GM13976 (cell line): Measurements from ENCODE around the gene FOXN3.

ENCODE experiments used
- DNase-seq: peaks from one replicate; pipeline ENCODE4 v3.0.0; 2012; ENCODE audit warnings: low spot score
- in situ Hi-C: fragments of 300-500 bp; cut with MboI; formaldehyde crosslinking; loops from one replicate; pipeline ENCODE4 v1.12.0; 2022; ENCODE audit warnings: low sequenced_read_pairs, mixed read lengths, inconsistent platforms; ENCODE audit not compliant: unreplicated experiment
- TF ChIP-seq, protein P1 (sequence below): IDR thresholded peaks from 2 replicates; pipeline ENCODE4 v1.5.1; 2012; ENCODE audit warnings: borderline replicate concordance, mild to moderate bottlenecking; ENCODE audit not compliant: insufficient read depth; ENCODE audit errors: extremely low read depth, missing control alignments, control extremely low read depth

FOXN3 gene

DNA sequence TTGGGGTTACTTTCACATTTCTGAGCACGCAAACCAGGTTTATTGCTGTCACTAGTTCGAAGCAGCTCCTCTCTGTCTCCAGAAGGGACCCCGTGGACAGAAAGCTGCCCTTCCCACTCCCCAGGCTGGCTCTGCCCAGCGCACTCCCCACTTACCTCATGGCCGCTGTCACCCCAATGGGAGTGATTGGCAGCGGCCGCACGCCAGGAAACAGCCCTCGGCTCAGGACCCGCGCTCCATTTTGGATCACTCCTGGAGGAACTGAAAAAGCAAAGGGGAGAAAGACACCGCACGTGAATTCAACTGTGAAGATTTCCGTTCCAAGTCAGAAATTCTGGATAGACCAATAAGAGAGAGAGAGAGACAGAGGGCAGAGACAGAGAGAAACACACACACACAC, 236.5 kb downstream of the FOXN3 start:
- no peak for DNase-seq
- TF ChIP-seq, protein P1, sequence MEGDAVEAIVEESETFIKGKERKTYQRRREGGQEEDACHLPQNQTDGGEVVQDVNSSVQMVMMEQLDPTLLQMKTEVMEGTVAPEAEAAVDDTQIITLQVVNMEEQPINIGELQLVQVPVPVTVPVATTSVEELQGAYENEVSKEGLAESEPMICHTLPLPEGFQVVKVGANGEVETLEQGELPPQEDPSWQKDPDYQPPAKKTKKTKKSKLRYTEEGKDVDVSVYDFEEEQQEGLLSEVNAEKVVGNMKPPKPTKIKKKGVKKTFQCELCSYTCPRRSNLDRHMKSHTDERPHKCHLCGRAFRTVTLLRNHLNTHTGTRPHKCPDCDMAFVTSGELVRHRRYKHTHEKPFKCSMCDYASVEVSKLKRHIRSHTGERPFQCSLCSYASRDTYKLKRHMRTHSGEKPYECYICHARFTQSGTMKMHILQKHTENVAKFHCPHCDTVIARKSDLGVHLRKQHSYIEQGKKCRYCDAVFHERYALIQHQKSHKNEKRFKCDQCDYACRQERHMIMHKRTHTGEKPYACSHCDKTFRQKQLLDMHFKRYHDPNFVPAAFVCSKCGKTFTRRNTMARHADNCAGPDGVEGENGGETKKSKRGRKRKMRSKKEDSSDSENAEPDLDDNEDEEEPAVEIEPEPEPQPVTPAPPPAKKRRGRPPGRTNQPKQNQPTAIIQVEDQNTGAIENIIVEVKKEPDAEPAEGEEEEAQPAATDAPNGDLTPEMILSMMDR, result no peak
- in situ Hi-C loops, result loop anchor here (10.0 kb wide), 1 partner anchor 234 kb away; the partner anchor contains the start of gene FOXN3

DNA sequence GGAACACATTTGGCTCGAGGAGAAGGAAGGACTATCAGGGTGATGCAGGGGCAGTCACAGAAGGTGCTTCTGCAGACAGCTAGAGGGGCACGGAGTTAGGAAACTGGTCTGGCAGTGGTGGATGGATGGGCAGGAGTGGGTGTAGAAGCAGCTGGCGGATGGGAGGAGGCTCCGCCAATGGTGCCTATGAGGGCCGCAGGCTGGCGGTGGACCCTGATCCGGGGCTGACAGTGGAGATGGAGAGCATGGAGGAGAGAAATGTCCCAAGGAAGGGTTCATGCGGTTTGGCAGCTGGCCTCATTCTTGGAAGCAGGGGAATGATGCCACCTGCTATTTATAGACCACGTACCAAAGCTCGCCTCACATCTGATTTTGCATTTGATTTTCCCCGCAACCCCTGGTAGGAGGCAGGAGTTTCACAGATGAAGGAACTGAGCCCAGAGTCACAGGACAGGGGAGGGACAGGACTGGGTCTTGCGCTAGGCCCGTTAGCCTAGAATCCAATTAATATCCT, 237.1 kb downstream of the FOXN3 start:
- no peak for DNase-seq
- TF ChIP-seq, protein P1, result no peak
- in situ Hi-C loops, result loop anchor here (10.0 kb wide), 1 partner anchor 235 kb away; the partner anchor contains the start of gene FOXN3

GRCh38 chr14:89178800-89179535, 238.1 kb downstream of the FOXN3 start:
- DNase-seq, result no peak
- TF ChIP-seq, protein P1, result no peak
- in situ Hi-C loops, result no loop called here

DNA sequence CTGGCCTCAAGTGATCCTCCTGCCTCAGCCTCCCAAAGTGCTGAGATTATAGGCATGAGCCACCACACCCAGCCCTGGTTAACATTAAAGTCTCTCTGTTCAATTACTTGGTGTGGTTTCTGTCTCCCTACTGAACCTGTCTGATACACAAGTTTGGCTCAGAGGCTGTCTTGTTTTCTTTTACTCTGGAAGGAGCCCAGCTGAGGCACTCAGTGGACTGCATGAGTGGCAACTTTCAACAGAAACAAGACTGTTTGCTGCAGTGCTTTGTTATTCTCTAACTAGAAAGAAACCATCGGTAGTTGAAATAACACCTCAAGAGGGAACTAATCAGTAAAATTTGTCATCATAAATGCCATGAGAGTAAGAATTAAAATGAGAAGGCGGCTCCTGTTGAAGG, 238.7 kb downstream of the FOXN3 start:
- in situ Hi-C loops, result no loop called here
- no peak for DNase-seq
- TF ChIP-seq, protein P1, result no peak

- TF ChIP-seq, protein P1, result no peak
- in situ Hi-C loops, result no loop called here
- no peak for DNase-seq
These were observed 240.9 kb downstream of the FOXN3 start for GRCh38 chr14:89175881-89176799.

DNA sequence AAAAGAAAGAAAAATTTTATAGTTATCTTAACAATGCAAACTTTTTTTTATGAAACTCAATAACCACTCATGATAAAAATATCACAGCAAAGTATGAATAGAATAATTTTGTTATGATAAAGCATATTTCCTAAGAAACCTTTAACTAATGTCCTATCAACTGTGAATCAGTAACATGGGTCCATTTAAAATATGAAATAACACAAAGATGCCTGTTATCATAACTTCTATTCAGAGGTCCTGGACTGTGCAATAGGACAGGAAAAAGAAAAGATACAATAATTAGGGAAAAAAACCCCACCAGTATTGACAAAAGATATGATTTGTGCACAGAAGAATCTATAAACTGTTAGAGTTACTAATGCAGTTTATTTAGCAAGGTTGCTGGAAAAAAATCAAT, 245.4 kb downstream of the FOXN3 start:
- in situ Hi-C loops, result loop anchor here (25.0 kb wide), 1 partner anchor 741 kb away; no protein-coding TSS in a partner anchor
- DNase-seq, result no peak
- TF ChIP-seq, protein P1, result no peak
